Astrocyte (in vitro differentiated cells and primary cell): ENCODE data around the gene XCL1.
"Not testable (repeated sequence)": the region's sequence is repeated elsewhere in the genome, so short reads cannot be mapped to it uniquely, and the experiment has no call there.

Source experiments
- CTCF ChIP-seq: IDR thresholded peaks from 2 replicates; pipeline ENCODE4 v1.5.1; 2011; ENCODE audit warnings: low read depth, mild to moderate bottlenecking, inconsistent platforms, low read length, moderate library complexity; ENCODE audit not compliant: insufficient read depth
- EZH2 ChIP-seq: IDR thresholded peaks from 2 replicates; pipeline ENCODE4 v1.6.1; 2012; ENCODE audit warnings: mild to moderate bottlenecking, low read length, inconsistent platforms; ENCODE audit not compliant: insufficient read depth

DNA sequence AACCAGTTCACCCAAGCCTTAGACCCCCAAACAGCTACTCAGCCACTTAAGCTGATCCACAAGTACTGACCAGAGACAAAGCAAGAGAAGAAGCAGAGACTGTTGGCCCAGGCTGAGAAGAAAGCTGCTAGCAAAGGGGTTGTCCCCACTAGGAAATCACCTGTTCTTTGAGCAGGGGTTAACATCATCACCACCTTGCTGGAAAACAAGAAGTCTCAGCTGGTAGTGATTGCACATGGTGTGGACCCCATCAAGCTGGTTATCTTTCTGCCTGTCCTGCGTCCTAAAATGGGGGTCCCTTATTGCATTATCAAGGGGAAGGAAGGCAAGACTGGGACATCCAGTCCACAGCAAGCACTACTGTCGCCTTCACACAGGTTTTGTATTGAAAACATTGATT is 33.4 kb upstream of the XCL1 start:
- TF ChIP-seq CTCF, EZH2: not testable (repeated sequence)
